ENCODE results near the gene ANKRD23. TPM values are rescaled to one million over a fixed set of nuclear protein-coding genes. Genes with fewer than 3 reads are reported as not detected.

The ANKRD23 gene
- total RNA-seq, 1 experiment from 2014 or later = 3.5 TPM

- DNase-seq (ENCODE audit: low spot score) = no peak
- in situ Hi-C loops (cut with HindIII; ENCODE audit: low sequenced_read_pairs) = no loop called here
Observed at GRCh38 chr2:96824079-96824870, 19.5 kb downstream of the ANKRD23 start.

GRCh38 chr2:96823198-96823597 lies 20.6 kb downstream of the ANKRD23 start:
- no peak for DNase-seq (ENCODE audit: low spot score)
- in situ Hi-C loops (cut with HindIII; ENCODE audit: low sequenced_read_pairs) = no loop called here

GRCh38 chr2:96822786-96823185 lies 21.0 kb downstream of the ANKRD23 start:
- in situ Hi-C loops (cut with HindIII; ENCODE audit: low sequenced_read_pairs) = no loop called here
- no peak for DNase-seq (ENCODE audit: low spot score)

- DNase-seq (ENCODE audit: low spot score) = no peak
- in situ Hi-C loops (cut with HindIII; ENCODE audit: low sequenced_read_pairs) = no loop called here
Observed at GRCh38 chr2:96821113-96821675, 22.6 kb downstream of the ANKRD23 start.

GRCh38 chr2:96819876-96820511 lies 23.8 kb downstream of the ANKRD23 start:
- in situ Hi-C loops (cut with HindIII; ENCODE audit: low sequenced_read_pairs) = no loop called here
- DNase-seq (ENCODE audit: low spot score) = no peak

GRCh38 chr2:96819128-96819875 lies 24.5 kb downstream of the ANKRD23 start:
- DNase-seq (ENCODE audit: low spot score) = peak; percentile 91
- in situ Hi-C loops (cut with HindIII; ENCODE audit: low sequenced_read_pairs) = no loop called here

- in situ Hi-C loops (cut with HindIII; ENCODE audit: low sequenced_read_pairs) = no loop called here
- no peak for DNase-seq (ENCODE audit: low spot score)
Observed at GRCh38 chr2:96817882-96818281, 25.9 kb downstream of the ANKRD23 start.

GRCh38 chr2:96816836-96817702 lies 26.8 kb downstream of the ANKRD23 start:
- in situ Hi-C loops (cut with HindIII; ENCODE audit: low sequenced_read_pairs) = no loop called here
- DNase-seq (ENCODE audit: low spot score) = peak; percentile 38

GRCh38 chr2:96816127-96816835 lies 27.5 kb downstream of the ANKRD23 start, which contains the start of gene CNNM3:
TSS of gene CNNM3 (plus strand) at chr2:96816268. CDS start at chr2:96816278, 10 bp downstream.
- peak; percentile 93 for DNase-seq (ENCODE audit: low spot score)
- in situ Hi-C loops (cut with HindIII; ENCODE audit: low sequenced_read_pairs) = no loop called here

GRCh38 chr2:96815326-96816126 lies 28.3 kb downstream of the ANKRD23 start:
- in situ Hi-C loops (cut with HindIII; ENCODE audit: low sequenced_read_pairs) = no loop called here
- peak; percentile 68 for DNase-seq (ENCODE audit: low spot score)

GRCh38 chr2:96813656-96814055 lies 30.2 kb downstream of the ANKRD23 start:
- no peak for DNase-seq (ENCODE audit: low spot score)
- in situ Hi-C loops (cut with HindIII; ENCODE audit: low sequenced_read_pairs) = no loop called here

- DNase-seq (ENCODE audit: low spot score) = no peak
- in situ Hi-C loops (cut with HindIII; ENCODE audit: low sequenced_read_pairs) = no loop called here
Observed at GRCh38 chr2:96811917-96812316, 31.9 kb downstream of the ANKRD23 start.

GRCh38 chr2:96810783-96811192 lies 33.0 kb downstream of the ANKRD23 start:
- DNase-seq (ENCODE audit: low spot score) = no peak
- in situ Hi-C loops (cut with HindIII; ENCODE audit: low sequenced_read_pairs) = no loop called here

- in situ Hi-C loops (cut with HindIII; ENCODE audit: low sequenced_read_pairs) = no loop called here
- DNase-seq (ENCODE audit: low spot score) = no peak
Observed at GRCh38 chr2:96809951-96810782, 33.7 kb downstream of the ANKRD23 start.

- no peak for DNase-seq (ENCODE audit: low spot score)
- in situ Hi-C loops (cut with HindIII; ENCODE audit: low sequenced_read_pairs) = no loop called here
Observed at GRCh38 chr2:96809216-96809882, 34.5 kb downstream of the ANKRD23 start.

GRCh38 chr2:96808176-96808837 lies 35.5 kb downstream of the ANKRD23 start:
- DNase-seq (ENCODE audit: low spot score) = peak; percentile 54
- in situ Hi-C loops (cut with HindIII; ENCODE audit: low sequenced_read_pairs) = no loop called here

Measured in G401 (cell line).